ENCODE measurements around the gene ABCC8.

Gene ABCC8

DNA sequence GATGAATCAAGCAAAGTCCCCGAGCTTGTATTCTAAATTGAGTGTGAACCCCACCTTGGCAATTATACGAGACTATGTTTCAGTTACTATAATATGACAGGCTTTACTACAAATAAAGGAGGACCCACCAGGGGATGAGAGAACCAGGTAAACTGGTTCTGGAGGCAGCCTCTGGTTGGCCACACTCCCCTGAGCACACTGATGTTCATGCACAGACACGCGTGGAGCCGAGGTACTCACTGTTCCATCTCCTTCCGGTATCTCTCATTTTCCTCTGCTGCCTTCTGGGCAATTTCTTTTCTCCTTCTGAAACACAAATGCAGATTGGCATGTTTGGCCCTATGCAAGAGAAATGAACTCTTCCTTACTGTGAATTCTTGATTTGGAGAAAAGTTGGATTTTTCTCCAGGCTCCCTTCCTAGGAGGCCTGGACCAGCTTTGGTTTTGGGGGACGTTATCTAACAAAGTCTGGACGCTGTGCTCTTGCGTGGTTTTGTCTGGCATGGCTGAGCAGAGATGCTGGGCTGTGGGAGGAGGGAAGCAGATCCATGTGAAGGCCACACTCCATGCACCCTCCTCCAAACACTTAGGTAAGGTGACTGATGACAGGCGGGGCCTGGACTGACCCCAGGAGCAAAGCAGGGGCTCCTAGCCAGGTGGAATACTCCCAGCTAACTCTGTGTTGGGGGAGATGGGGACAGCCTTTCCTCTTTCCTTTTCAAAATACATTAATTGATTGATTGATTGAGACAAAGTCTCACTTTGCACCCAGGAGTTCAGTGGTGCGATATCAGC lies 44.7 kb upstream of the ABCC8 start:
- Histone ChIP-seq H3K36me3 (replicated peaks) (no peaks in the 10 kb centered on the region), H3K27ac (no peak overlapping the region), H3K4me3 (ENCODE audit: low read depth, low read length) (no peak overlapping the region), H3K27me3 (replicated peaks) (no peaks in the 10 kb centered on the region)
- in situ Hi-C loops (cut with HindIII; ENCODE audit: low pct_ligation_motif_present, low sequenced_read_pairs): no loop called here
- DNase-seq: no peak
- no peak for TF ChIP-seq CTCF (IDR thresholded peaks at IDR 0.05; ENCODE audit: low read depth, low read length, missing control alignments)

DNA sequence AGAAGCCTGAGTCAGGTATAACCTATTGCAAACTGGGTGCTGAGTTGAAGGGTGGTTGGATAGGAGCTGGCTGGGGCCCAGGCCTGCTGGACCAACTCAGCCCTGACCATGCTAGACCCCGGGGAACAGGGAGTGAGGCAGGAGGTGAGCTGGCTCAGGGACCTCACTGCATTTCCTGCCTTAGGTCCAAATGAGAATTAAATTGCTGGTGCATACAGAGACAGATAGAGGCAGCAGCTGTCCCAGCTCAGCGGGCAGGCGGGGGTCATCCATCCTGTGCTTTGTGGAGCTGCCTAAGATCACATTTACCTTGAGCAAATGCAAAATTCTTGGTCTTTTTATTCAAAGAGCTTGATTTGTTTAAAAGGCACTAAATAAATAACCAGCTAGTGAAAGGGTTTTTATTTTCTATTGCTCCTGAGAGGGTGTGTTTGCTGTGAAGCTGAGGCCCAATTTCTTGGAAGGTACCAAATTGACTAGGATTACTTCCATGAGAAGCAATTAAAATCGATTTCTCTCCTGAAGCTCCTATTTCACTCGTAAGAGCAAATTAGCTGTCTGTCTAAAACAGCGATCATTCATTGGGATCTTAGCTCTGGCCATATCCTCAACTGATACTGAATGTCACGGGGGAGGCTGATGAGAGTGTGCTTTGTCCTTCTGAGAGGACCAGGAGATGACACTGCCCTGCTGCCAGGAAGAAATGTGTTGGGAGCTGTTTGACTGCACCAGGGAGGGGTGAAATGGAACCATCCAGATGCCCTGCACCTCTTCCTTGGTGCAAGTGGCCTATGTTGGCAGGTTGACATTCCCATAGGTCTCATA lies 42.6 kb upstream of the ABCC8 start:
- no peaks in the 10 kb centered on the region for H3K36me3 ChIP-seq (replicated peaks)
- H3K27me3 ChIP-seq (replicated peaks): no peaks in the 10 kb centered on the region
- in situ Hi-C loops (cut with HindIII; ENCODE audit: low pct_ligation_motif_present, low sequenced_read_pairs): no loop called here
- TF ChIP-seq CTCF (IDR thresholded peaks at IDR 0.05; ENCODE audit: low read depth, low read length, missing control alignments): no peak
- no peak for DNase-seq
- H3K27ac ChIP-seq: no peak overlapping the region
- no peak overlapping the region for H3K4me3 ChIP-seq (ENCODE audit: low read depth, low read length)

GRCh38 chr11:17518366-17518765 lies 41.7 kb upstream of the ABCC8 start:
- no peak for TF ChIP-seq CTCF (IDR thresholded peaks at IDR 0.05; ENCODE audit: low read depth, low read length, missing control alignments)
- Histone ChIP-seq H3K36me3 (replicated peaks) (no peaks in the 10 kb centered on the region), H3K27ac (no peak overlapping the region), H3K27me3 (replicated peaks) (peaks cover under 1% of the 10 kb centered on the region), H3K4me3 (ENCODE audit: low read depth, low read length) (no peak overlapping the region)
- in situ Hi-C loops (cut with HindIII; ENCODE audit: low pct_ligation_motif_present, low sequenced_read_pairs): no loop called here
- DNase-seq: no peak

DNA sequence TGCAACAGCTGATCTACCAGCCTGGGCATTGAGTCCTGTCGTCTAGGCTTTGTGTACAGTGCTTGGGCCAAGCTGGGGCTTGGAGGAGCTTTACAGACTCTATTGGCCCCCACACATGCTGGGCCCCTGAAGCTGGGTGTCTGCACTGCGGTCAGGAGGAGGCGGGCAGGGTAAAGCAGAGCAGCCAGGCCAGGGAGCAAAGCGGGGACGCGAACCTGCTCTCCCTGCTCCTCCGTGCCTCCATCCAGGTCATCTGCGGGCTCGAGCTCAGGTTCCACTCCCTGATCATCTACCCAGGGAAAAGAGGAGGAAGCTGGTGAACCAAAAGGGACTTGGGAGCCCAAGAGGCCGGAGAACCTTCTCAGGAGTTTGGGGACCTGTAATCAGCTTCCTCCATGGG lies 40.5 kb upstream of the ABCC8 start:
- Histone ChIP-seq H3K27me3 (replicated peaks) (peaks cover 3% of the 10 kb centered on the region), H3K36me3 (replicated peaks) (no peaks in the 10 kb centered on the region), H3K4me3 (ENCODE audit: low read depth, low read length) (no peak overlapping the region), H3K27ac (no peak overlapping the region)
- no peak for TF ChIP-seq CTCF (IDR thresholded peaks at IDR 0.05; ENCODE audit: low read depth, low read length, missing control alignments)
- no peak for DNase-seq
- in situ Hi-C loops (cut with HindIII; ENCODE audit: low pct_ligation_motif_present, low sequenced_read_pairs): no loop called here

GRCh38 chr11:17516551-17517150 lies 40.0 kb upstream of the ABCC8 start:
- Histone ChIP-seq H3K27me3 (replicated peaks) (peaks cover 3% of the 10 kb centered on the region), H3K36me3 (replicated peaks) (no peaks in the 10 kb centered on the region), H3K27ac (no peak overlapping the region), H3K4me3 (ENCODE audit: low read depth, low read length) (no peak overlapping the region)
- DNase-seq: no peak
- in situ Hi-C loops (cut with HindIII; ENCODE audit: low pct_ligation_motif_present, low sequenced_read_pairs): no loop called here
- no peak for TF ChIP-seq CTCF (IDR thresholded peaks at IDR 0.05; ENCODE audit: low read depth, low read length, missing control alignments)

Measured in brain microvascular endothelial cell (primary cell).